BJ (cell line): ENCODE data around the gene C20orf144. TPM values are rescaled to one million over a fixed set of nuclear protein-coding genes. Genes with fewer than 3 reads are reported as not detected.
A peak's percentile ranks its signal among the peaks of the same experiment; 100 is the strongest.

ENCODE experiments used
- CTCF ChIA-PET: fragments of 350-600 bp; formaldehyde crosslinking; extraction: SDS; loops from one replicate; lab custom pipeline; 2021; ENCODE audit warnings: antibody characterized with exemption, inconsistent platforms; lab: Yijun Ruan, JAX
- POLR2A ChIA-PET: fragments of 300-600 bp; sonication (Branson Sonifier 250); formaldehyde crosslinking; extraction: SDS; loops from one replicate; lab custom pipeline; 2021; ENCODE audit warnings: antibody characterized with exemption; lab: Charles Lee
- DNase-seq: peaks from one replicate; pipeline ENCODE4 v3.0.0-alpha.2; 2011; ENCODE audit warnings: low read depth
- H3K27me3 ChIP-seq: 2 replicates; pipeline ENCODE4 v1.6.0; 2011; ENCODE audit warnings: low read length; ENCODE audit not compliant: control insufficient read depth, insufficient read depth
- H3K36me3 ChIP-seq: 2 replicates; pipeline ENCODE4 v1.5.1; 2011; ENCODE audit warnings: low read length; ENCODE audit not compliant: control insufficient read depth, insufficient read depth
- H3K4me3 ChIP-seq: 2 replicates; pipeline ENCODE4 v1.5.1; 2011; ENCODE audit warnings: low read depth, mild to moderate bottlenecking, control low read depth, low read length
- polyA plus RNA-seq: library from polyadenylated mRNA; depleted of rRNA; stranded (reverse); fragments of >200 nt; gene quantifications from 2 replicates; pipeline ENCODE4 v1.2.3, GENCODE V29; 2011
- TF ChIP-seq, protein P1 (sequence below): IDR thresholded peaks from 2 replicates; pipeline ENCODE4 v1.5.1; 2011; ENCODE audit warnings: low read depth, mild to moderate bottlenecking, control low read depth, inconsistent platforms, low read length, moderate library complexity; ENCODE audit not compliant: insufficient read depth

Gene C20orf144
- polyA plus RNA-seq, 1 experiment = 0.22 TPM

DNA sequence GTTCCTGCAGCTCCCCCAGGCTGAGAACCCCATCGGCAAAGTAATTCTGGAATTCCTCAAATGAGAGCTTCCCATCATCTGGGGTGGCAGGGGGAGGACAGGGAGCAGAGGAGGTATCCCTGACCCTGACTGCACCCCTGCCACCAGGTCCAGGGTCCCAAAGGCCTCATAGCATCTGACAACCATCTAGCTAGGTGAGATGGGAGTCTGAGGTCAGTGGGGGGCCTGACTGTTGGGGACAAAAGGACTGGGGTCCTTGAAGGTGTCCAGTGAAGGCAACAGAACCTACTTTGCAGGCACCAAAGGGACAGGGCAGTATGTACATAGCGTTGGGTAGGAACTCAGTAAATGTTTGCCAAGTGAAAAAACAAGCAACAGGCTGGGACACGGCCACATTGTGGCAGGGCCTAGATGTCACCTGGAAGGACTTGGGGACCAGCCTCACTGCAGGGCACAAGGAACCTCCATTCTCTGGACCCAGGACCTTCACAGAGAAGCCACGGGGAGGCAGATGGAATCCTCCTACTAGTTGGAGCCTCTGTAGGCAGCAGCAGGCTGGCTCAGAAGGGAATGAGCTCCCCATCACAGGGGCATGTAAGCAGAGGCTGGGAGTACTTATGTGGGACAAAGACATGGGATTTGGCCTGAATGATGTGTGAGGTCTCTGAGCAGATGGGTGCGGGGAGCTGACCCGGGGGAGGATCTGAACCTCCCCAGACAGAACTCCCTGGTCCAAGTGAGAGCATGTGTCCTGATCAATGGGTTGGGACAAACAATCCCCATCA lies 8.8 kb downstream of the C20orf144 start:
- POLR2A ChIA-PET = no interaction called here
- peaks cover 6% of the 10 kb centered on the region for H3K36me3 ChIP-seq

DNA sequence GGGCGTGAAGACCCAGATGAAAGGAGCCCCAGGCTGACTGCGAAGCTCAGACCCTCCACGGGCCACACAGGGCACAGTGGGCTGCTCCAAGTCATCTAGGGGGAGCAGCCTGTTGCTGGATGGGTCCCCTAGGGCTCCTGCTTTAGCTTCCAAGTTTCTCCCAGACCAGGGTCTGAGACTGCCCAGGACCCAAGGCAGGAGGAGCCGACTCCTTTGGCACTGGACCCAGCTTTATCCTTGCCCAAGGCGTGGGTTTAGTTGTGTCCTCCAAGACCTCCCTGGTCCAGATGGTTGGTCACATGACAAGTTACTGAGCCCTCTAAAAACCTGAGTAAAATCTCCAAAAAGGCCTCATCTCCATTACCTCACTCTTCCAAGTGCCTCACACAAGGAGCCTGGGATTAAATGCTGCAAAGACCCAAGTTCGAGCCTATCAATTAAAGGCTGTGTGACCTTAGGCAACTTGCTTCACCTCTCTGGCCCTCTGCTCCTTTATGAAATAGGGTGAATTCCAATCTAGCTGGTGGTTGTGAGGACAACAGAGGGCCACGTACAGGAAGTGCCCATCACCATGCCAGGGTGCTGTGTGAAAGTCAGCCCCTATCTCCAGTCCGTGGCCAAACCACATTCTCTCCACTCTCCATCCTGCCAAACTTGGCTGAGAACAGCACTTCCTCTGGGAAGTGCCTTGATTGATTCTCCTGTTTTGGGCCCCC lies 9.6 kb downstream of the C20orf144 start:
- H3K36me3 ChIP-seq = peaks cover 6% of the 10 kb centered on the region
- CTCF ChIA-PET = interaction anchor here (0.8 to 1.5 kb wide), 2 partner anchors 214 to 218 kb away, joined by 3 to 4 read pairs; no protein-coding TSS in a partner anchor
- DNase-seq = no peak
- POLR2A ChIA-PET = no interaction called here
- TF ChIP-seq, protein P1, sequence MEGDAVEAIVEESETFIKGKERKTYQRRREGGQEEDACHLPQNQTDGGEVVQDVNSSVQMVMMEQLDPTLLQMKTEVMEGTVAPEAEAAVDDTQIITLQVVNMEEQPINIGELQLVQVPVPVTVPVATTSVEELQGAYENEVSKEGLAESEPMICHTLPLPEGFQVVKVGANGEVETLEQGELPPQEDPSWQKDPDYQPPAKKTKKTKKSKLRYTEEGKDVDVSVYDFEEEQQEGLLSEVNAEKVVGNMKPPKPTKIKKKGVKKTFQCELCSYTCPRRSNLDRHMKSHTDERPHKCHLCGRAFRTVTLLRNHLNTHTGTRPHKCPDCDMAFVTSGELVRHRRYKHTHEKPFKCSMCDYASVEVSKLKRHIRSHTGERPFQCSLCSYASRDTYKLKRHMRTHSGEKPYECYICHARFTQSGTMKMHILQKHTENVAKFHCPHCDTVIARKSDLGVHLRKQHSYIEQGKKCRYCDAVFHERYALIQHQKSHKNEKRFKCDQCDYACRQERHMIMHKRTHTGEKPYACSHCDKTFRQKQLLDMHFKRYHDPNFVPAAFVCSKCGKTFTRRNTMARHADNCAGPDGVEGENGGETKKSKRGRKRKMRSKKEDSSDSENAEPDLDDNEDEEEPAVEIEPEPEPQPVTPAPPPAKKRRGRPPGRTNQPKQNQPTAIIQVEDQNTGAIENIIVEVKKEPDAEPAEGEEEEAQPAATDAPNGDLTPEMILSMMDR = no peak
- no peak overlapping the region for H3K4me3 ChIP-seq
- H3K27me3 ChIP-seq = no peaks in the 10 kb centered on the region

More for the DNA sequence above, 8.8 kb downstream of the C20orf144 start:
- CTCF ChIA-PET = interaction anchor here (0.8 to 1.5 kb wide), 2 partner anchors 209 to 214 kb away, joined by 4 to 5 read pairs; no protein-coding TSS in a partner anchor
- Histone ChIP-seq H3K27me3 (no peaks in the 10 kb centered on the region), H3K4me3 (no peak overlapping the region)
- TF ChIP-seq, protein P1 = no peak
- no peak for DNase-seq

DNA sequence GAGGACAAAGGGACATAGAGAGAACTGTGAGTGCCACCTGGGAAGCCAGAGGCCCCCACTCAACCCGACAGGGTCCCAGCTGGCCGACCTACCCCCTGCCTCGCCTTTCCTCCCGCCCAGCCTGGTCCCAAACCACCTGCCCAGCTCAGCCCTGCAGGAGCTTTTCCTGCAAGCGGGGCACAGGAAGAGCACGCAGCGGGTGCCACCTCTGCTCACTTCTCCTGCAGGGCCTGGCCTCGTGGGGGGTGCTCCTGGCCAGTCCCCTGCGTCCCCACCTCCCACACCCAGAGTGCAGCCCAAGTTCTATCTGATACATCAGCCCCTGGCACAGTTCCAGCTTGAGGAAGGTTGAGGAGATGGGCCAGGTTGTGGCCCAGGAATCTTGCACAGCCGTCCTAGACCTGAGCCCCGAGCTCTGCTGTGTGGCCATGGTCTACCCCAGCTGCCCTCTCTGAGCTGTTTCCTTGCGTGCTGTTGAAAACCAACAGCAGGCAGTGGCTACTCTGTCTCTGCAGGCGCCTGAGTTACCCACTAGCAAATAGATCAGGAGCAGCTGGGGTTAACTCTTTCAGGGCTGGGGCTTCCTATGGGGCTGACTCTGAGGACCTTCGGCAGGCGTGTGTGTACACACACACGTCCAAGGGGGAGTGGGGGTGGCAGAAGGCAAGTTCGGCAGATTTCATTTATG lies 10.4 kb downstream of the C20orf144 start:
- Histone ChIP-seq H3K27me3 (no peaks in the 10 kb centered on the region), H3K4me3 (no peak overlapping the region), H3K36me3 (peaks cover 6% of the 10 kb centered on the region)
- POLR2A ChIA-PET = no interaction called here
- no peak for DNase-seq
- CTCF ChIA-PET = interaction anchor here (0.8 kb wide), 1 partner anchor 219 kb away, joined by 3 read pairs; no protein-coding TSS in a partner anchor
- TF ChIP-seq, protein P1 = no peak

DNA sequence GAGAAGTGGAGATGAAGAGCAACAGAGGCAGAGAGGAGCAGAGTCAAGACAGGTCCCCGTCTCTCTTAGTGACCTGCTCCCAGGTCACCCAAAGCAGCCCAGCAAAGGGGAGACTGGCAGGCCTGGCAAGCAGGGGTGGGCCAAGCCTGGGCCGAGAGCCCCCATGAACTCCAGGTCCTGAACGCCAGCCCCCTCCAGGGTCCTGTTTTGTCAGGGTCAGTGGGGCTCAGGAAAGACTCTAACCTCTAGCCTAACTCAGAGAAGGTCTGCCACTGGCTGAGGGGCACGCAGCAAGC lies 10.9 kb downstream of the C20orf144 start:
- CTCF ChIA-PET = no interaction called here

More for the DNA sequence above, 10.9 kb downstream of the C20orf144 start:
- TF ChIP-seq, protein P1 = no peak
- peaks cover 6% of the 10 kb centered on the region for H3K36me3 ChIP-seq
- DNase-seq = no peak
- H3K4me3 ChIP-seq = peak overlapping the region; percentile 69
- POLR2A ChIA-PET = no interaction called here
- no peaks in the 10 kb centered on the region for H3K27me3 ChIP-seq
